Mammary epithelial cell (primary cell): ENCODE measurements around the gene CCDC14.
"Not testable (repeated sequence)": the region's sequence is repeated elsewhere in the genome, so short reads cannot be mapped to it uniquely, and the experiment has no call there.

Experiments
- EZH2 ChIP-seq: IDR thresholded peaks from 2 replicates; pipeline ENCODE4 v1.6.1; 2012; ENCODE audit warnings: low read length, inconsistent platforms, borderline replicate concordance
- TF ChIP-seq, protein P1 (sequence below), 2 donors: IDR thresholded peaks in 1 of 2; conservative IDR thresholded peaks in 1 of 2; 2 replicates each; pipeline ENCODE4 v1.5.1; 2011 to 2012; ENCODE audit warnings: inconsistent platforms in 2 of 2, low read length in 2 of 2, mild to moderate bottlenecking in 2 of 2, control low read depth in 1 of 2, low read depth in 1 of 2; ENCODE audit not compliant: insufficient read depth in 1 of 2; ENCODE audit errors: extremely low read depth in 1 of 2

DNA sequence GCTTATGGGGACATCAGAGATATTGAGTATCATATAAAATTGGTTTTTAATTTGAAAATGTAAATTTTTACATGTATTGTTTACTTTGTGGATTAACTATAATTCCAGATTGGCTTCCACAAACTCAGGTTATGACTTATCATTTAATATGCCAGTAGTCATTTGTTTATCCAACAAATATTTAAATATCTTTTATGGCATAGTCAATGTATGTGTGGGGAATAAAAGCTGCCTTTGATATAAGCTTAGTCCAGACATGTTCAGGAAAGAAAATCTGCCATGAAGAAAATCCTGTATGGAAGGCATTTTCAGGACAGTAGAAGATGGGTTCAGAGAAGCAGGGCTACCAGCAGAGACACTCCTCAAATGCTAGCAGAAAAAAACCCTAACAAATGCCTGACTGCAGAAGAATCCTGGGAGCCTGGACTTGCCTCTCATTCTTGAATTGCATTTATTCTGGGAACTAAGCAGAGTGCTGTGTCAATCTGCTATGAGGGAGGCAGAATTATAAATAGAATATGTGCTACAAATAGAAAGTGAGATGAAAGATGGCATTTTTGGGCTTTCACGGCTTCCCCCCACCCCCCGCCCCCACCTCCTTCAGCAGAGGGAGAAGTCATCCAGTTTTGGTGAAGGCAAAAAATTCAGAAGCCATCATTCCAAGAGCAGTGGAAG is 41.5 kb upstream of the CCDC14 start:
- TF ChIP-seq EZH2, result not testable (repeated sequence)
- TF ChIP-seq, protein P1, sequence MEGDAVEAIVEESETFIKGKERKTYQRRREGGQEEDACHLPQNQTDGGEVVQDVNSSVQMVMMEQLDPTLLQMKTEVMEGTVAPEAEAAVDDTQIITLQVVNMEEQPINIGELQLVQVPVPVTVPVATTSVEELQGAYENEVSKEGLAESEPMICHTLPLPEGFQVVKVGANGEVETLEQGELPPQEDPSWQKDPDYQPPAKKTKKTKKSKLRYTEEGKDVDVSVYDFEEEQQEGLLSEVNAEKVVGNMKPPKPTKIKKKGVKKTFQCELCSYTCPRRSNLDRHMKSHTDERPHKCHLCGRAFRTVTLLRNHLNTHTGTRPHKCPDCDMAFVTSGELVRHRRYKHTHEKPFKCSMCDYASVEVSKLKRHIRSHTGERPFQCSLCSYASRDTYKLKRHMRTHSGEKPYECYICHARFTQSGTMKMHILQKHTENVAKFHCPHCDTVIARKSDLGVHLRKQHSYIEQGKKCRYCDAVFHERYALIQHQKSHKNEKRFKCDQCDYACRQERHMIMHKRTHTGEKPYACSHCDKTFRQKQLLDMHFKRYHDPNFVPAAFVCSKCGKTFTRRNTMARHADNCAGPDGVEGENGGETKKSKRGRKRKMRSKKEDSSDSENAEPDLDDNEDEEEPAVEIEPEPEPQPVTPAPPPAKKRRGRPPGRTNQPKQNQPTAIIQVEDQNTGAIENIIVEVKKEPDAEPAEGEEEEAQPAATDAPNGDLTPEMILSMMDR (conservative IDR thresholded peaks at IDR 0.05 in 1 of 2, IDR thresholded peaks at IDR 0.05 in 1 of 2; ENCODE audit: extremely low read depth in 1 of 2, insufficient read depth in 1 of 2, low read depth in 1 of 2, low read length in 2 of 2), result not testable (repeated sequence)
